HG02678 (cell line): ENCODE results near the gene MTOR.

Source experiments
- ATAC-seq: cut with Tn5 transposase; IDR thresholded peaks from one replicate; pipeline ENCODE4 v1.9.1; 2021; ENCODE audit warnings: mild to moderate bottlenecking, moderate library complexity; ENCODE audit not compliant: unreplicated experiment

The MTOR gene

DNA sequence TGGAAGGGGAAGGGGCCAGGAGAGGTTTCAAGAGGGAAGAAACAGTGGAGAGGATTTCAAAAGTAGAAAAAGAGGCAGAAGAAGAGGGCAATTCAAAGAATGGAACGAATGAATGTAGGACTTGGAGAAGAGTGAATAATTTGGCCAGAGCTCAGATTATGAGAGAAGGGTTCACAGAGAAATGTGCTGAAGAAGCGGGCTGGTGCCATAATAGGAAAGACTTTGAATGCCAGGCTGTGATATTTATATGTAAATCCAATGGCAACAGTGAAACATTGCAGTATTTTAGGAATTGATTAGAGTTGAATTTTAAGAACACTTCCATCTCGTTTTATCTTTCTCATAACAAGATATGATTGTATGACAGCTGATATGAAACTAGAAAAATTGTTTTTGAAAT is 109.2 kb downstream of the MTOR start:
- ATAC-seq, result no peak

DNA sequence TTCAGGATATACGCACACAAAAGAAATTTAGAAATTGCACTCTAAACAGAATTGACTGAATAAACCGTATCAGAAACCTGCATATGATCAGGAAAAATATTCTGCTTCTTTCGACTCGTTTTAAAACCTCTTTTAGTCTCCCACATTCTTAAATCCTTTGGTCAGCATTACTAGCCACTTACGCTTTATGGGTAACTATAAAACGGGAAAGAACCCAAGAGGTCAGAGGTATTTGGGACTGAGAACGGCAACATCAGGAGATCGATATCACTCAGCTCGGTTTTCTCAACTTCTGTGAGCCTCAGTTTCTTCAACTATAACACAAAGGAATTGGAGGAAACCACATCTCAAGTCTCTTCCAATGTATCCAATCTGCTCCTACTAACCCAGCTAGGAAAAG is 109.6 kb downstream of the MTOR start:
- ATAC-seq, result no peak

DNA sequence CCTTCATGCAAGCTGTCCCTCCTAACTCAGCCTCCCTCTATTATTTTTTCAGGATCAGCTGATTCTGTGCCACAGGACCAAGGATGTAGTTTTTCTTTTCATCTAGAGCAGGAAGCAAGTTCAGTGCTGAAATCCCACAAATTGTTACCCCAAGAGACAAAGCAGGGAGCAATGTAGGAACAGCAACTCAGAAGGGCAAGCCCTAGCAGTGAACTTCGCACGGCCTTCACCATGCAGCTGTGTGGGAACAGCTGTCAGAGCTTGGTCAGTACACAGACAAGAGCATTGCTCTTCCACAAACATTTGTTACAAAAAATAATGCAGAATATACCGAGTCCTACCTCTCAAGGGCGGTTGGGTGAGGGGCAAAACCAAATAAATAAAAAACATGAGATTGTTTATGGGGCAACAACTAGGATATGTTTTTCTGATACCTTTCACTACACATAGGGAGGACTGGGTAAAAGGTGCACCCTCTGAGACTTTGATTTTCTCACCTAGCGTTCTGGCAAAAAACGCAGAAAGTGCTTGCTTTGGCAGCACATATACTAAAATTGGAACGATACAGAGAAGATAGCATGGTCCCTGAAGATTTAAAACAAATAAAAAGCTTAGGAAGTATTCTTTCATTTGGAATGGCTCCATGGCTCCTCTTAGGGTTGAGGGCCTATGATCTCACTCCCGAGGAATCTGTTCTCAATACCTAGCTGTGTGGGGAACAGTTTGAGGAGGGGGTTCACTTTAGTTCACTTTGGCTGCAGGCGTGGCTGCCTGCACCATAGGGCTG is 110.3 kb downstream of the MTOR start:
- no peak for ATAC-seq

DNA sequence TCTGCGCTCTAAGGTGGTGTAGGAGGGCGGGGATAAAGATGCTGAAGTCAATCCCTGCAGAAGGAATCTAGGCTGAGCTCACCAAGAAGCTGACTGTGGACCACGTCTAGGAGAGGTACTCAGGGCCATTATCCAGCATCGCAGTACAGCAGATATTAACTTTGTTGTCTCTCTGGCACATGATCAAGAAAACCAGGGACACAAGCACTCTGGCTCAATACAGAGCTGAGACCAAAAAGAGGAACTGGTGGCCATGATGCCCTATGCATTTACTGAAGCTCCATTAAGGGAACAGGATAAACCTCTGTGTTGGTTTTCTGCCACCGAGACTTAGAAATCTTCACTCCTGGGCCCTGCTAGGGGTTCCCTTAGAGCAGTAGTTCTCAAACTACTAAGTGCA is 111.2 kb downstream of the MTOR start:
- ATAC-seq, result no peak

GRCh38 chr1:11150326-11150725 is 112.0 kb downstream of the MTOR start:
- ATAC-seq, result no peak

DNA sequence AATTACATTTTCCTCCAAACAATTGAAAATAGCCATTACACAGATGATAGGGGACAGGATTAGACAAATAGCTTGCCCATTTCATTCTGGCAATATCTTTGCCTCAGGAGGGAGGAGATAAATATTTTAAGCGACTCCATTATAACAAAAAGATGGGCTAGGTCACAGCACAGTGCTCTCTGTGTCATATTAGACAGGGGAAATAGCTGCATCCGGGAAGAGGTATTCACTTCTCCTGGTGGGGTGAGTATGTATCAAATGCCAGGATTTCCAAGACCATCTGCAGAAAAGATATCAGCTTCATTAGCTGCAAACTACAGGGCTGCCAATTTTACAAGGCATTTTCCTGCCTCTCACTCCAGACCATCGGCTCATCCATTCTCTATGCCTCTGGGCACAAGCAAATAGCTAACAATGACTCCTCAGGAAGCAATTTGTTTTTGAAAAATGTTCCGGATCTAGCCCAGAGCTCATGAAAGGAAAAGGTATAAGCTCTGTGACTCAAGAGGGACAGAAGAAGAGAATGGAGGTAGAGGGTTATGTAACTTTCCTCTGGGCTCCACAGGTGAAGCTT is 115.1 kb downstream of the MTOR start:
- ATAC-seq, result no peak

DNA sequence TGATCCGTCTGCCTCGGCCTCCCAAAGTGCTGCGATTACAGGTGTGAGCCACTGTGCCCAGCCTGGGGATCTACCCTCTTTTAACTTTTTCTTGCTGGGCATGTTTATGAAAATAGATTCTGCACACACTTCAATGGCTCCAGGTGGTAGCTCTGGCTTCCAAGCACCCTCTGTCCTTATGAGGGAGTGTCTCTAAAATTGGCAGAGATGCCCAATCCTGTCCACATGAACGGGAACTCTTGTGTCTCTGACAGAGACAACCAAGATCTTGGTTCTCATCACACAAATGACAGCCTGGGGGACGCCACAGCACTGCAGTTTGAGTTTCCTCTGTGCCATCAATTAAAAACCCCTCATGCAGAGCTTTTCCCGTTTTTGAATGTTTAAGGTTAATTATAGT is 116.6 kb downstream of the MTOR start:
- no peak for ATAC-seq

DNA sequence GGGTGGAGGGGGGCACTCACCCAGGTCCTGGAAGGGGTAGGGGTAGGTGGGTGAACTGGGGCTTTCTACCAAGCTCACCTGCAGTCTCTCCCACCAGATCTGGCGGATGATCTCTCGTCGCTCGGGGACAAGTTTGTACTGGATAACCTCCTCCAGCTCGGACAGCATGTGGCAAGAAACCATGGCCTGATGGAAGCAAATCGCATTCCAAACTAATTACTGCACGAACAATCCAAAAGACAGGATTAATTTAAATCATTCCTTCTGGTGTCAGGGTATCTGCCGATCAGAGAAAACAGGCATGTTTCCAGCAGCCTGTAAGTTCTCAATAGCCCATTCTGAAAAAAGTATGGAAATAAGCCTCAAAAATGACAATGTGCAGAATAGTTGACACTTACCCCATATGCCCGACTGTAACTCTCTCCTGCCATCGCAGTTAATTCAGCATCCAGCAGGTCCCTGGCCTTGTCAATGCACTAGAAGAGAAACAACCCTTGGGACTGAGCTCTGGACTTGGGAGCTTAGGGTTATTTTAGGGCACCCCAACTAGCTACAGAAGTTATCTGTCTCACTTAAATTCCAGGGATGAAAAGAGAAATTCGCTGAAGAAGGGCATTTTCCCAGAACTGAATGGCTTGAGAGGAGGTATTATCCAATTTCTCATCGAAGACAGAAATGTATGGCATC is 117.6 kb downstream of the MTOR start:
- ATAC-seq, result no peak

GRCh38 chr1:11143907-11144306 is 118.4 kb downstream of the MTOR start:
- ATAC-seq, result no peak

- ATAC-seq, result no peak
These were observed 119.0 kb downstream of the MTOR start for GRCh38 chr1:11143401-11143800.

GRCh38 chr1:11142618-11143391 is 119.5 kb downstream of the MTOR start:
- no peak for ATAC-seq

DNA sequence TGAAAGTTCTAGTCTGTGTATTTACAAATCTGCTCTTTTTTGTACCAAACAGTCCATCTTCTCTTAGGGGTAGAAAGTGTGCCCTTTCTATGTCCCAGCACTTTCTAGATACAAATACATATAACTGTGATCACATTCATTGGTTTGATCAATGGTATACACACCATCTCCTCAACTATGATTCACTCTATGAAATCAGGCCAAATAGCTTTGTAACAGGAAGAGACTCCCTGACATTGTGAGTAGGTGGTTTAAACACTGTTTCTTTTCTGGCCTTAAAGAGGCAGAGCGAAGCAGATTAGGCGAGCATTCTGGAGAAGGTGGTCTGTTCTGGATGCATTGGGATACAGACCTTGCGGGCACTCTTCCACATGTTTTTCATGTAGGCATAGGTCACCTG is 123.4 kb downstream of the MTOR start:
- no peak for ATAC-seq

GRCh38 chr1:11138029-11138428 is 124.3 kb downstream of the MTOR start:
- ATAC-seq, result no peak

DNA sequence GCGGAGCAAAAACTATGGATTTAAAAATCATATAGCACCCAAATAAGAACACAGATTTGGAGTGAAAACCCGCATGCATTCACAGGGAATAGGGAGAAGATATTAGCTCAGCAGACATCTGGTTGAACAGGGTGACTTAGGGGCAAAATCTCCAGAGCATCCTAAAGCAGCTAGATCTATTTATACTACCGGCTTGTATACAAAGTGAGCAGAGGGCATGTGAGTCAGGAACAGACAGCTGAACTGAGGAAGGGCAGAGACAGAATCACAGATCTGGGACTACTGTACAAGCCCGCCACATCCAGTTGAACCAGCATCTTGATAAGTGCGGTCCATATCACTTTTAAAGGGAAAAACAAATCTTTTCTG is 127.5 kb downstream of the MTOR start:
- no peak for ATAC-seq

DNA sequence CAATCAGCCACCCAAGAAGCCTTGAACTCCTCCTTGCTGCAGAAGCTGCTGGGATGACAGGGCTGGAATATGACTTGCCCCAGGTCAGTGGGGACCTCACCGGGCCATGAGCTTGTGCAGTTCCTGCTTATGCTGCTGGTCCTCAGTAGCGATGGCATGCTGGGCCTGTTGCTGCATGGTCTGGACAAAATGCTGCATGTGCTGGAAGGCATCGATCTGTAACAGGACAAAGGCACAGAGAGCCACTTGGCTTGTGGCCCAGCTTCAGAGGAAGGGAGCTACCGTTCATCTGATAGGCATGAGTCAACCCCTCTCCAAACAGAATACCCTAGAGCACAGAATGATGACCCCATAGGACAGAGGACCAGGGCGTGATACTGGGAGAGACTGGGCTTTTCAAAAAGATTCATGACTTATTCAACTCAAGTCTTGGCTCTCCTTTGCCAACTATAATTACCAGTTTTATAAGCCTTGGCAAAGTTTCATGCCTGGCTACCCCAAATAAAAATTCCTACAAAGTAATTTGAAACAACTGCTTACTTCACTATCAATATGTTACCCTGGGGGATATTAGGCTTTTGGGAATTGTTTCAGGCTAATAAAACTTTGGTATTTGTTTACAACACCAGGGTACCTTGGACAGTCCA is 128.0 kb downstream of the MTOR start:
- no peak for ATAC-seq

DNA sequence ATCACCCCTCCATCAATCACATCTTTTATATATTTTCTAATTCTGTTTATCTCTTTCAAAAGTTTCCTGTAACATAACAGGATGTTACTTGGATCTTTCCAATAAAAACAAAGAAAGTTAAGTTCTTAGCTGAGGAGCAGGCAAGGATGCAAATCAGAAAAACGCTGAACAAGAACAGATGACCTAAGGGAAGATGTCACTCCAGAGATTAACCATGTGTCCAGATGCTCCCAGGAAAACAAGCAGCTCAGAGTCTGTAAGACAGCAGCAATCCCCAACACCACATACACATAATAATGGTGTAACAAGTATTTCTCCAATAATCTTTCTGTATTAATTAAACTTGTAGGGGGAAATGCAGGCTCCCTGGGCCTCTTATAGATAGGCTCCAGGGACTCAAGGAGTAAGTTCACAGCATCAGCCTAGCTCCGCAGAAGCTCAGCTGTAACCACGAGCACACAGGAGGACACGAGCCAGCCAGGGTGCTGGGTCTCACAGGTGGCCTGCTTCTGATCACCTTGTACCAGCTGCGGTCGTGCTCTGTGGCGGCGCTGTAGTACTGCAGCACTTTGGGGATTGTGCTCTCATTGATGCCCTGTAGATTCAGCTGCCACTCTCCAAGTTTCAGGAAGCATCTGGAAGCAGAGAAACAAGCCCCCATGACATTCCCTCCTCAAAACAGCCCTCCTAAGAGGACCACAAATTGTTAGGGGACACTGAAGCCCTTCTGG is 129.6 kb downstream of the MTOR start:
- ATAC-seq, result no peak

DNA sequence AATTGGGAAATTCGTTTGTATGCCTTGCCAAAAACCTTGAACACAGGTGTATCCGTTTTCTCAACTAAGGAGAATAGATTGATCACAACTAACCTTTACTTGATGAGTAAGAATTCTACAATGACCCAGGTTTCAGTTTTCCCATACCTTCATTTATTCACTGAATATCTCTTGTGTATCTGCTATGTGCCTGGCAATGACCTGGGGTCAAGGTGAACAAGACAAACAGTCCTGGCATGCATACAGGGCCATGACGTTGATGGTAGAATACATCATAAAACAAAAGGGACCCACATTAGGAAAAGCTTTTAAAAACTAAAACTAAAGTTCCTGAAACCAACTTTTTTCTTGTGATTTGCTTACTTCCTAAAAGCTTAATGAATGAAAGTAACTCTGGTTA is 130.5 kb downstream of the MTOR start:
- ATAC-seq, result no peak

- ATAC-seq, result no peak
These were observed 131.9 kb downstream of the MTOR start for GRCh38 chr1:11130406-11130805.

GRCh38 chr1:11129649-11130390 is 132.5 kb downstream of the MTOR start:
- no peak for ATAC-seq

GRCh38 chr1:11126569-11126968 is 135.8 kb downstream of the MTOR start:
- ATAC-seq, result no peak
